Measurements from ENCODE around the gene THEM5.
A peak's percentile ranks its signal among the peaks of the same experiment; 100 is the strongest.
"Not testable (repeated sequence)": the region's sequence is repeated elsewhere in the genome, so short reads cannot be mapped to it uniquely, and the experiment has no call there.

Gene THEM5

GRCh38 chr1:151867321-151867720 lies 13.8 kb upstream of the THEM5 start:
- no peak for DNase-seq

DNA sequence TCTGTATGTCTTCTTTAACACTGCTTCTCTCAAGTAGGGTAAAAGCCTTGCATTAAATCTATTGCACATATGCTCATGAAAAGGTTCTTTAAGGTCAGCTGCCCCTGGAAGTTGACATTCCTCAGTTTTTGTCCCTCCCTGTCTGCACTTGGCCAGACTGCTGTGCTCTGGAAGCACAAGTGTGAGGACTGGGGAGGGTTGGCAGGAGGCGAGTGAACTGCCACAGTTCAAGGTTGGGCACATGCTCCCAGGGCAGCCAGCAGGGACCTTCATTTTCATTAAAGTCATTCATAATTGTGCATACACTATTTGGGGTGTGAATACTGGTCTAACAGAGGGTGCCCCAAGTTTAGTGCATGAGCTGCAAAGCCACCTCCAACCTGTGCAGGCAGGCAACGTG lies 10.9 kb upstream of the THEM5 start:
- DNase-seq: no peak

GRCh38 chr1:151862604-151863003 lies 9.1 kb upstream of the THEM5 start:
- DNase-seq: no peak

- DNase-seq: no peak
Measured at GRCh38 chr1:151860504-151861187, 7.1 kb upstream of the THEM5 start.

GRCh38 chr1:151859891-151860293 lies 6.4 kb upstream of the THEM5 start:
- DNase-seq: no peak

- no peak for DNase-seq
Measured at GRCh38 chr1:151858886-151859665, 5.6 kb upstream of the THEM5 start.

DNA sequence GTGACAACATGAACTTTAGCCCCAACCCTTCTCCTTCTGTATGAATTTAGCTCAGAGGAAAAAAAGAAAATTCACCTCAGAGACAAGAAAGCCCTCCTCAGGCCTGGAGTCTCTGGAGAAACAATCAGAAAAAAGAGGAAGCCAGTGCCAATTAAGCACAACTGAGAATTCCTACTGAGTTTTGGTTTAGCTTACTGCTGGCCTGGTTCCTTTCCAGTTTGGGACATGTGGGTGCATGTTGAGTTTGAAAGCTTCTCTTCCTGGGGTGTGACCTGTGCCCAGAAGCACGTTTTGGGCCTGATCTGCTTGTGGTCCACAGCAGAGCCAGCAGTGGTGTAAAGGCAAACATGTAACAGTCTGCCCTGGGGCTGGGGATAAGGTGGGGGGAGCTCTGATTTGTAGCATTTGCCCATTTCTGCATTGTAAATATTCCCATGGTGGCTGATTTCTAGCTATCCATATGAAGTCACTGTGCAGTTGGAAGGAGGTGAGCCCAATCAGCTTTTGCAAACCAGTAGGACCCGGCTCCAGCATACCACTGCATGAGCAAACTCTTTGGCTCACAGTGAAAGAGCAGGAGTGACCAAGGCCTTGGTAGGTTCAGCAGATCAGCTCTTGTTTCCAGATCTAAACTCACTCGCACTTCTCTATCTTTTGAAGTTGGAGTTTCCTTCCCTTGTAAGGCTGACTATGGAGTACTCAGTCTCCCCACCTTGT lies 4.7 kb upstream of the THEM5 start:
- no peak for DNase-seq

- no peak for DNase-seq
Measured at GRCh38 chr1:151855933-151856332, 2.4 kb upstream of the THEM5 start.

GRCh38 chr1:151855516-151855915 lies 2.0 kb upstream of the THEM5 start:
- DNase-seq: not testable (repeated sequence)

DNA sequence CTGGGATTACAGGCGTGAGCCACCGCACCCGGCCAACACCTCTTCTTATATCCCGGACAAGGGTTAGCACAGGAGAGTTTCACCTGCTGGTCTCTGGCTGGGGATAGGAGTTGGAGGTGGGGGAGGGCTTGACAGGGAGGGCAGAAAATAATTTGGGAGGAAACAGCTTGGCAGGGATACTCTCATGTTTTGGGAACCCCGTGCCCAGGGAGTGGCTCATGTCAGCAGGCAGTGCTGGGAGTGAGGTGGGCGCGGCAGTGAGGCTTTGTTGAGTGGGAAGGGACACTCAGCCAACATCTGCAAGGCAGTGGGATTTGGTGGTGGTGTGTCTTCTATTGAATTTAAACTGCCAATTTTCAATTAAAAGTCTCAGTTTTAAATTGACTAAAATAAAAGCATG lies 1.1 kb upstream of the THEM5 start:
- DNase-seq: no peak

DNA sequence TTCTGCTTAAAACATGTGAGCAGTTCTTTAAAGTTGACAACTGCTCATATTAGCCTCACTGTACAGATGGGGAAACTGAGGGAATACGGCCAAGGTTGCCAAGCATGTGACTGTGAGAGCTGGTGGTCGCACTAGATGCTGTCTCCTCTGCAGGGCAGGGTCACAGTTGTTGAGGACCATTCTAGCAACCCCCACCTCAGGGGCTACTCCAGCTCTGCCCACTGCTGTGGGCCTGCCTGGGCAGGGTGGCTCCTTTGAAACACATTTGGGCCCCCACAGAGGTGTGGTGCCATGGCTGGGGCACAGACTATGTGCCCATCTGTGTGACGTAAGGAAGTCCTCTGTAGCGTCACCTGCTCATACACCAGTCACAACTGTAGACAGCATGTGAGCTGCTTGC lies 779 bp downstream of the THEM5 start:
- DNase-seq: no peak

DNA sequence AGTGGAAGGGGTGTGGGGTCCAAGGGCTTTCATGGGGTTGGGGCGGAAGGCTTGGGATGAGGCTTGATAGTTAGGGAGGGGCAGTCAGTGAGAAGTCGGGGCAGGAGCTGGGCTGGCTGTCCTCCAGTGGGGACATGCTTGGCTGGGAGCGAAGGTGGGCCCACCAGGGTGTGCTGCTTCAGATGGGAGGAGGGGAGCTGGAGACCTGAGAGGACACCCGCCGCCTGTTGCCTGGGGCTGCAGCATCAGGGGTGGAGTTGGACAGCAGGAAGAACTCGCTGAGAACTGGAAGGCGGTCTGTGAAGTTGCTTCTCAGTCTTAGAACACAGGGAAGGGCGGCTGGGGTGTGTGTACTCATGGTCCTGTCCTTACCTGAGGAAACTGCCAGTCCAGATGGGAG lies 1.6 kb downstream of the THEM5 start:
- DNase-seq: no peak

DNA sequence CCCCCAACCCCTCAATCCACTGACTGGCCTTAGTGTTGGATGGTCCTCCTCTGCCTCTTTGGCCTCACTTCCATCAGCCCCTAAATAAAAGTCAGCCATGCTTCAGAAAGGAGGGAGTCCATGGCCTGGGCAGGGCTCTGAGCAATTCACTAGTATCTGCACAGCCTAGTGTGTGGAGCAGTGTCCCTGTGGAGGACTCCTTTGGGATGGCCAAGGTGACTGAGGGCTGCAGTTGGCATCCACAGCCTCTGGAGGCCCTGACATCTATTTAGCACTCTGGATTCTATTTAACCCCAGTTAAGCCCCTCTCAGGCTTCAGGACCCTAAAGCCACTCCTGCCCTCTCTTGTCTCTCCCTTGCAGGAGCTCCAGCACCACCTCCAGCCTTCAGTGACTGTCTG lies 3.6 kb downstream of the THEM5 start:
- no peak for DNase-seq

- DNase-seq: no peak
Measured at GRCh38 chr1:151849126-151849525, 4.4 kb downstream of the THEM5 start.

- no peak for DNase-seq
Measured at GRCh38 chr1:151847867-151848596, 5.5 kb downstream of the THEM5 start.

DNA sequence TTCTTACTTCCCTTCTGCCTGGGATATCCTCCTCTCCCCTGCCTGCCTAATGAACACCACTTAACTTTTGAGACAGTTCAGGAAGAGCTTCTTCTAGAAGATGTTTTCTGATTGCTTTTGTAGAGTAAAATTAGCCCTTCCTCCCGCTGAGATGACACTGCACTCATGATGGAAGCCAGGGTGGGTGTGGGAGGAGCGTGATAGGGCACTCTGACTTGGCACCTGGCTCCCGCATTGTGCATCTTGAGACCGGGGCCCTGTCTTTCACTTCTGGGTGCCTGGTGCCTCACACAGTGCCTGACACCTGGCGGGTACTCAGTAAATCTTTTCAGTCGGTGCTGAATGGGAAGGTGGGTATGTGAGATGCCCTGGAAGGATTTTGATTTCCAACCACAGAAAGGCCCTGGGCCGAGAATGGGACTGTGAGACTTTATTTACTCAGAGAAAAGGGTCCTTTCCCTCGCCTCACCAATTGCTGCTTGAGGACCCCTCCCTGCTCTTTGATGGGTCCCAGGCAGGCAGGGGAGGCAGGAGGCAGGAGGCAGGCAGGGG lies 6.8 kb downstream of the THEM5 start:
- peak; percentile 52 for DNase-seq

DNA sequence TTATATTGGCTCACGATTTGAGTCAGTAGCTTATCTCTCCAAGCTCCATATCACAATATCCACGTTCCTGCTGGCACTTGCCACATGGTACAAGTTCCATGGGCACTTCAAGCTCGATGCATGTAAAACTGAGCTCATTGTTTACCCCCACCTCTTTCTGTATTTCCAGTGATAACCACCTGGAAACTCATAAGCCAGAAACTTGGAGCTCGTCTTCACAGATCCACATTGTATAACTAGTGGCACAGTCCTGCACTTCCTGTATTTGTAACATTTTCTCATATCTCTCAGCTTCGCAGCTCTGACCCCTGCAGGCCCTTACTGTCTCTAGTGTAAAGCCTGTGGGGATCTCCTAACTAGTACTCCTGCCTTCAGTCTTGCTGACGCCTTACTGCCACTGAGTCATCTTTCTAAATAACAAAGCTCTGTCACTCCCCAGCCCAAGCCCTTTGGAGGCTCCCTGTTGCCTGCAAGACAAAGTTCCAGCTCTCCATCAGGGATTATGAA lies 7.4 kb downstream of the THEM5 start:
- DNase-seq: peak; percentile 46

GRCh38 chr1:151843398-151843797 lies 10.1 kb downstream of the THEM5 start:
- DNase-seq: no peak

- no peak for DNase-seq
Measured at GRCh38 chr1:151841141-151841540, 12.4 kb downstream of the THEM5 start.

DNA sequence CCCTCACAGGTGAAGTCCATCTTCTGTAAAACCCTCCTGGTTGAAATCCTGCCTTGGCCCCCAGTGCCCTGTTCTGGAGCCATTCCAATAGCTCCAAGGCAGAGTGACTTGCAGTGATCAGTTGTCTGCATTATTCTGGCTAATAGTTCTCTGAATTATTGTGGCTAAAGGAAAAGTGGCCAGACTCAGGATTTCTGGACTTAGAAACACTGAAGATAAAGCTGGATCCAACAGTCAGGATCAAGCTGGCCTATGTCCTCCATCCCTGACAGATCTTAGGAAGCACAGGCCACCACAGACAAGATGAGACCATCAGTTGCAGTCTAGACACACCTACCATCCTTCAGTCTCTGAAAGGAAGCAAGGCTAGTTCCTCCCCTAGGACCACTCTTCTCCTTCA lies 13.1 kb downstream of the THEM5 start:
- DNase-seq: no peak

DNA sequence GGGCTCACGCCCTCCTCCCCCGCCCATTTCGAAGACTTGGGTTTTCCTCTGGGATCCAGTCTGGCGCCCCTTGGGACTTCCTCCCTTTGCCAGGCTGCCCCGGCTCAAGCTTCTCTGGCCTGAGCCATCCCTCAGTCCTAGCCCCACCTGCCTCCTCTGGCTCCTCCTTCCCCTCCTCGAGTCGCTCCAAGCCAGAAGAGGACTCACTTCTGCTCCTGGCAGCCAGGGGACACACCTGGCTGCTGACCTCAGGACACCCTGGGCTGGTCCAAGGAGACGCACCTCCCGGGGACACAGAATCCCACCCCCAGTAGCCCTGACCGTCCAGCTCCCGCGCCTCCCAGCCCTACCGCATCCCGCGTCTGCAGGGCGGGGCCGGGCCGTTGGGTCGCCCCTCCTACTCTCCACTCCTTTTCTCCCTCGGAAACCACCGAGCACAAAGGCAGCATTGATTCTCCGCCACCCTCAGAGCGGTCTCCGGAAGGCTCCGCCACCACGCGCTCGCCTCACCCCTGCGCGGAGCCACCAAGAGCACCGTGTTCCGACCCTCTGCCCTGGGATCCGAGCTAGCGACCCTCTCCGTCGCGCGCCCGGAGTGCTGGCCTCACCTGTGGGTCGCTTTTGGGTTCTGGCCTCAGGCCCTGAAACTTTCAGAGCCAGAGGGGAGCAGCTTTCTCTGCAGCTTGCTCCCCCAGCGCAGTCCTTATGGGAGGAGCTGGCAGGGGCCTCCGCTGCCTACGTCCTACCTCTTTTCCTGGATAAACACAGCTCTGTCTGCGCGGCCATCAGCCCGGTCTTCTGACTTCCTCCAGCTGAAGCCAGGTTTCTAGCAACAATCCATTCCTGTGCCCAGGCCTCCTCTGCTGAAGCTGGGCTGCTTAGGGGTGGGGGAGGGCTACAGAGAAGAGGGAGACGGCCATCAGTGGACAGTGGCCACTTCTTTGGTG lies 13.8 kb downstream of the THEM5 start, which contains the start of gene C2CD4D:
C2CD4D (minus strand) TSS at position 364 of the 947 bp plus-strand sequence. CDS start 831 bp downstream, outside the sequence.
- DNase-seq: peak; percentile 72
